ENCODE data around the gene CCDC126.
A peak's percentile ranks its signal among the peaks of the same experiment; 100 is the strongest.
"Not testable (repeated sequence)": the region's sequence is repeated elsewhere in the genome, so short reads cannot be mapped to it uniquely, and the experiment has no call there.

CCDC126 gene, protein sequence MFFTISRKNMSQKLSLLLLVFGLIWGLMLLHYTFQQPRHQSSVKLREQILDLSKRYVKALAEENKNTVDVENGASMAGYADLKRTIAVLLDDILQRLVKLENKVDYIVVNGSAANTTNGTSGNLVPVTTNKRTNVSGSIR

DNA sequence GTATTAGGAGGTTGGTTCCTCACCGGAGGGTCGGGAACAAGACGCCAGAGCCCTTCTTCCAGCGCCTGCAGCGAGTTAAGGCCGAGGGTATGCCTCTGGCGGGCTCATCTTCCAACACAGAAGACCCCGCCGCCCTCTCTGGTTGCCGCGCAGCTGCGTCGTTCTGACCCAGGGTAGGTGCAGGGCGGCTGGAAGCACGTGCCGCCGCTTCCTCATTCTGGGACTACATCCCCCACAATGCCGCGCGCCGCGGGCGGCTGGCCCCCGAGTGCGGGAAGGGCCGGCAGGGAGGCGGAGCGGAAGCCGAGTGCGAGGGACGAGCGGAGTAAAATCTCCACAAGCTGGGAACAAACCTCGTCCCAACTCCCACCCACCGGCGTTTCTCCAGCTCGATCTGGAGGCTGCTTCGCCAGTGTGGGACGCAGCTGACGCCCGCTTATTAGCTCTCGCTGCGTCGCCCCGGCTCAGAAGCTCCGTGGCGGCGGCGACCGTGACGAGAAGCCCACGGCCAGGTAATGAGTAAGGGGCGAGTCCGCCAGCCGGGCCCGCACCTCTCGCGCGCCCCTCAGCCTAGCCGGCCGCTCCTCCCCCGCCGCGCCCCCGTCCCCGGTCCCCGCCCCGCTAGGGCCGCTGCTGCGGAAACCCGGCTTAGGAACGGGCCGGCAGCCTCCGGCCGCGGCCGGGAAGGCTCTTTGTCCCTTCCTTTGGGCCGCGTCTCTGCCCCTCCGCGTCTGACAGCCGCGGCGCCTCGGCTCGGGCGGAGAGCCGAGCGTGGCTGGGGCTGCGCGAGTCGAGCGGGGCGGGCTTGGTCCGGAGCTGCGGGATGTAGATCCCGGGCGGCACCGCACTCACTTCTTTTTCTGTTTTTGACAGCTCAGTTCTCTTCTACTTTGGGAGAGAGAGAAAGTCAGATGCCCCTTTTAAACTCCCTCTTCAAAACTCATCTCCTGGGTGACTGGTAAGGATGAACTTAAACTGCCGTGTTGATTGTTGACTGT is at the start of gene CCDC126:
CCDC126 (plus strand) TSS at position 289 of the 998 bp plus-strand sequence. CDS start 13,934 bp downstream, outside the sequence.
- DNase-seq (ENCODE audit: low read depth in 1 of 2, low spot score in 1 of 2), result peak; percentile 63 to 73

DNA sequence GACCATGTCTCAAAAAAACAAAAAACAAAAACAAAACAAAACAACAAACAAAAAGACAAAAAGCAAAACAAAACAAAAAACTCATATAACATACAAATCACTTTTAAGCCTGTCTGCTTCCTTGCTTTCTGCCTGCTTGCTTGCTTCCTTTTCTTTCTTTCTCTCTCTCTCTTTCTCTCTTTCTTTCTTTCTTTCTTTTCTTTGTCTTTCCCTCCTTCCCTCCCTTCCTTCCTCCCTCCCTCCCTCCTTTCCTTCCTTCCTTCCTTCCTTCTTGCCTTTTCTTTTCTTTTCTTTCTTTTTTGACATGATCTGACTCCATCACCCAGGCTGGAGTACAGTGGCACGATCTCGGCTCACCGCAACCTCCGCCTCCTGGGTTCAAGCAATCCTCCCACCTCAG is 49.5 kb upstream of the CCDC126 start:
- no peak for DNase-seq (ENCODE audit: low read depth in 1 of 2, low spot score in 1 of 2)

DNA sequence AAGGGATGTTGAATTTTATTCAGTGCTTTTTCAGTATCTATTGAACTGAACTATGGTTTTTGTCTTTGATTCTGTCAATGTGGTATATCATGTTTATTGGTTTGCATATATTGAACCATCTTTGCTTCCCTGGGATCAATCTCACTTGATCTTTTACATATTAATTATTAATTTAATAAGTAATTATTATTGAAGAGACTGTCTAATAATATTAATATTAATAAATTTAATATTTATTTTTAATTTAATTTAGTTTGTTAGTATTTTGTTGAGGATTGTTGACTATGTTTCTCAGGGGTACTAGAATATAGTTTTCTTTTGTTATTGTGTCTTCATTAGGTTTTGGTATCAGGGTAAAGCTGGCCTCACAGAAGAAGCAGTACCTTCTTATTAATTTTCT is 38.9 kb upstream of the CCDC126 start:
- DNase-seq (ENCODE audit: low read depth in 1 of 2, low spot score in 1 of 2), result no peak

DNA sequence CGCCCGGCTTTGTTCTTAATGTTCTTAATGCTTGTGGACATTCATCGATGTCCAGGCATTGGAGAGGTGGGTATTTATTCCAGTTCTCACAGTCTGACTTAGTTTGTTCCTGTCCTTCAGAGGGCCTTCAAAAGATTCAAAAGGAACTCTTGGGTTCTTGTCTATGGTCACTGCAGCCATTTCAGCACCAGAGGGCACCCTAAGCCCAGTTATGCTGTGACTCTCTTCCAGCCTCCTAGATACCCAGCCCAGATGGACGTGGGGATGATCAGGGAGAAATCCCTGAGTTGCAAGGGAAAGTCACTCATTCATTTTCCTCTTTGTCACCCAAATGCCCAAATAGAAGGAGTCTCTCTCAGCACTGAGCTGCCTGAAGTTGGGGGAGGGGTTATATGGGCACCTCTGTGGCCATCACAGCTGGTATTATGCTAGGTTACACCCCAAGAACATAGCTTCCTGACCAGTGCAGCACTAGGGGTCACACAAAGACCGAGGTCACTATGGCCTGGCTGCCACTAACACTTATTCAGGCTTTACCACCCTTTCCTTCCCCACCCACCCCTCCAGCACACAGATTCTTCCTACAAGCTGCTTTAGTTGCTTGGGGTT is 26.5 kb upstream of the CCDC126 start:
- peak; percentile 32 to 49 for DNase-seq (ENCODE audit: low read depth in 1 of 2, low spot score in 1 of 2)

DNA sequence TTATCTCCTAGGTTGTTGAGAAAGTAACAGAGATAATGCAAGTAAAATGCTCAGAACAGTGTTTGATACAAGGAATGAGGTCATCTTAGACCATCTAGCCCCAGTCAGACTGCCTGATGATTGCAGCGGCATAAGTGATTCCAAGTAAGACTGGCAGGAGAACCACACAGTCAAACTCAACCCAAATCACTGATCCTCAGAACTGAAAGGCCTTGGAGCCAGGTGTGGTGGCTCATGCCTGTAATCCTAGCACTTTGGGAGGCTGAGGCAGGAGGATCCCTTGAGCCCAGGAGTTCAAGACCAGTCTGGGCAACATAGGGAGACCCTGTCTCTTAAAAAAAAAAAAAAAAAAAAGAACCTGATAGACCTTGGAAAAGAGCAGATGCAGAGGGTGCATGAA is 15.2 kb upstream of the CCDC126 start:
- not testable (repeated sequence) for DNase-seq (ENCODE audit: low read depth in 1 of 2, low spot score in 1 of 2)

- DNase-seq (ENCODE audit: low read depth in 1 of 2, low spot score in 1 of 2), result not testable (repeated sequence)
Measured at GRCh38 chr7:23585304-23585703, 11.9 kb upstream of the CCDC126 start.

- no peak for DNase-seq (ENCODE audit: low read depth in 1 of 2, low spot score in 1 of 2)
Measured at GRCh38 chr7:23586159-23586558, 11.0 kb upstream of the CCDC126 start.

- no peak for DNase-seq (ENCODE audit: low read depth in 1 of 2, low spot score in 1 of 2)
Measured at GRCh38 chr7:23590529-23590928, 6.7 kb upstream of the CCDC126 start.

- no peak for DNase-seq (ENCODE audit: low read depth in 1 of 2, low spot score in 1 of 2)
Measured at GRCh38 chr7:23593706-23594105, 3.5 kb upstream of the CCDC126 start.

- no peak for DNase-seq (ENCODE audit: low read depth in 1 of 2, low spot score in 1 of 2)
Measured at GRCh38 chr7:23594879-23595604, 2.1 kb upstream of the CCDC126 start.

DNA sequence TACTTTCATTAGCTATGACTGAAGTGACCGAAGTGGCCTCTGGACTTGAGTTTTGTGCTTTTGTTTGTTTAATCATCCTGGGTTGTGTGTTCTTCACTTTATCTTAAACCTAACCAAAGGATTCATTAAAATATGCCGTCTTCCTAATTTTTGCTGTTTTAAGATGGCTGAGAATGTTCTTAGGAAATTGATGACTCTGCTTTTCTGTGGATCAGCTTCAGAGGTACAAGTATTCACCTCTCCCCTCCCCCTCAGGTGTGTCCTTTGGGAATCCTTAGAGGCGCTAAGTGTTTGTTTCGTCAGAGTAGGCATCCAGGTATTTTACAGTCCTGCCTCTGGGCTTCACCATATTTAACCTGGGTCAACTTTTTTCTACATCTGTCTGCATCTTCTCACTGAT is 1.1 kb downstream of the CCDC126 start:
- DNase-seq (ENCODE audit: low read depth in 1 of 2, low spot score in 1 of 2), result no peak

DNA sequence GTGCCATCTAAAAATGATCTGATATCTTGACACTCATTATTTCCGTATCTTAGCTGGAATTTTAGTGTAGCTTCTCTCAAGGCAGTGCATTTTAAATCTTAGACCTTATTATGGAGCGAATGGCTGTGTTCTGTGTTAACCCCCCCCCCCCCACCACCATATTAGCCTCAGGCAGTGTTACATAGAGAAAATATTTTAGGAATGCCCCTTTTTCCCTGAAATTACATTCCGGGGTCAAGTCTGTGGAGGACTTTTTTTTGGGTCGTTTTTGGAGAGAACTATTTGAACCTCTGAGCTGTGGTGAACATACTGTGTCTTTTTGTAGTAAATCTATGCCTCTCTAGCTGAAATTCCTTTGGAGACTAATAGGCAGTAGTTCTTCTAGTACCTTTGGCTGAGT is 3.1 kb downstream of the CCDC126 start:
- no peak for DNase-seq (ENCODE audit: low read depth in 1 of 2, low spot score in 1 of 2)

- no peak for DNase-seq (ENCODE audit: low read depth in 1 of 2, low spot score in 1 of 2)
Measured at GRCh38 chr7:23603632-23604295, 6.6 kb downstream of the CCDC126 start.

DNA sequence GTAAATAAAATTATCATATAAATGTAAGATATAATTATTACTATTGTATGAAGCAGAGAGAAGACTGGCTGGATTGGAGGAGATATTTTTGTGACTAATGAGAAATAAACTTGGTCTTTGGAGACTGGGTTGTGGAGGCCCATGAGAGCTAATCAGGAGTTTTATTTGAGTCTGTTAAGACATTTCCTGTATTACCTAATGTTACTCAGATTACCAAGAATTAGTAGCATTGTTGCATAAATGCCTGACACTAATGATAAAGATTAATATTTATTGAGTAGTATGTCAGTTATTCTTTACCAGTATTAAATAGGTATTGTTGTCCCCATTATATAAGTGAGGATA is 7.1 kb downstream of the CCDC126 start:
- DNase-seq (ENCODE audit: low read depth in 1 of 2, low spot score in 1 of 2), result no peak

DNA sequence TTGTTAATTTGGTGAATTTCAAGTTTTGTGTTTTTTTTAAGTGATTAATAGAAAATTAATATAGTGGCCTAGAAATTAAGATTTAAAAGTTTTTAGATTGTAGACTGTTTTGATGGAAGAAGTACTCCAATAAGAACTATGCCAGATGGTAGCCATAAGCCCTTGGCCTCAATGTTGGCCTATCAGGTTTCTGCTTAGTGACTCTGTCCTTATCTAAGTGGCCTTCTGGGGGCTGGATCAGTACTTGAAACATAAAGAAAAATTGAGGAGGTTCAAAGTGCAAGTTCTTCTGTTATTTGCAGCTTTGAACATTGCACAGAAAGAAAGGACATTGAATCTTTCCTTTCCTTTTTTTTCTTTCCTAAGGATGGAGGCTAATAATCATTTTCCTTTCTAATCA is 9.9 kb downstream of the CCDC126 start:
- no peak for DNase-seq (ENCODE audit: low read depth in 1 of 2, low spot score in 1 of 2)

- no peak for DNase-seq (ENCODE audit: low read depth in 1 of 2, low spot score in 1 of 2)
Measured at GRCh38 chr7:23607866-23608265, 10.7 kb downstream of the CCDC126 start.

DNA sequence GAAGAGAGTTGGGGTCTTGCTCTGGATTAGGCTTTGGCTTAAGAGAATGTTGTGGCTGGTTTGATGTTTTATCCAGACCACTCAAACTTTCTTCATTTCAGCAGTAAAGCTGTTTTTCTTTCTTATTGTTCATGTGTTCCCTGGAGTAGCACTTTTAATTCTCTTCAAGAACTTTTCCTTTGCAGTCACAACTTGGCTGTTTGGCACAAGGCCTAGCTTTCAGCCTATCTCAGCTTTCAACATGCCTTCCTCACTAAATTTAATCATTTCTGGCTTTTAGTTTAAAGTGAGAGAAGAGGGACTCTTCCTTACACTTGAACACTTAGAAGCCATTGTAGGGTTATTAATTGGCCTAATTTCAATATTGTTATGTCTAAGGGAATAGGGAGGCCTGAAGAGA is 18.1 kb downstream of the CCDC126 start:
- DNase-seq (ENCODE audit: low read depth in 1 of 2, low spot score in 1 of 2), result no peak

- DNase-seq (ENCODE audit: low read depth in 1 of 2, low spot score in 1 of 2), result no peak
Measured at GRCh38 chr7:23616593-23616992, 19.4 kb downstream of the CCDC126 start.

- no peak for DNase-seq (ENCODE audit: low read depth in 1 of 2, low spot score in 1 of 2)
Measured at GRCh38 chr7:23617482-23617881, 20.3 kb downstream of the CCDC126 start.

DNA sequence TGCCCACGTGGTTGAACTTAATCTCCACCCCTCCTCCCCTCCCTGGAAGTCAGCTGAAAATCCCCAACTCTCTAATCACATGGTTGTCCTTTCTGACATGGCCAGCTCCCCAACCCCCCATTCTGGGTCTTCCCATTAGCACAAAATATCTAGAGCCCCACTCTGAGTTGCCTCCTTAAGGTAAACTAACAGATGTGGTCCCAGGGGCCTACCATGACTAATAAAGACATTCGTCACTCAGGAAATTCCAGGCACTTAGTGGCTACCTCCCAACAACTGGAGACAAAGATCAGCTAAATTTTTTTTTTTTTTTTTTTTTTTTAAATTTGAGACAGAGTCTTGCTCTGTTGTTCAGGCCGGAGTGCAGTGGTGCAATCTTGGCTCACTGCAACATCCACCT is 21.1 kb downstream of the CCDC126 start:
- DNase-seq (ENCODE audit: low read depth in 1 of 2, low spot score in 1 of 2), result no peak

DNA sequence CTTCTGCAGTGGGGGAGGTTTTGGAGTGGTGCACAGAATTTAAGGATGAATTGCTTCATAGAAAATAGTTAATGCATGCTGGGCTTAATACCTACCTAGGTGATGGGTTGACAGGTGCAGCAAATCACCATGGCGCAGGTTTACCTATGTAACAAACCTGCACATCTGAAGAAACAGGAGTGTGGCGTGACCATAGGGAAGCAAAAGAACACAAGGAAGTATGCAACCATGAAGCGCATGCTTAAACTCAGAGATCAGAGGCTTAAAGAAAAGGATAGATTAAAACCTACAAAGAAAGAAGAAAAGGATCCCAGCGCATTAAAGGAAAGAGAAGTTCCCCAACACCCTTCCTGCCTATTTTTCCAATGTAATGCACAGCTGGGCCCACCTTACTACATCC is 22.0 kb downstream of the CCDC126 start:
- no peak for DNase-seq (ENCODE audit: low read depth in 1 of 2, low spot score in 1 of 2)
